SU-DHL-6 (cell line): ENCODE measurements around the gene TRIM2.

Source experiments
- H2AFZ ChIP-seq: fragments of 200-600 bp; sonication (generic); 2 replicates; pipeline ENCODE4 v1.6.1; 2014; ENCODE audit warnings: low read depth, mild to moderate bottlenecking, moderate library complexity, mixed read lengths, antibody characterized with exemption, low read length; ENCODE audit not compliant: severe bottlenecking
- H3F3A ChIP-seq: fragments of 200-600 bp; shearing (Covaris generic); 2 replicates; pipeline ENCODE4 v1.6.0; 2016; ENCODE audit warnings: antibody characterized with exemption, mild to moderate bottlenecking; ENCODE audit not compliant: insufficient read depth
- H3K27ac ChIP-seq: fragments of 200-600 bp; sonication (generic); 2 replicates; pipeline ENCODE4 v1.5.1; 2016; ENCODE audit warnings: low read depth, mild to moderate bottlenecking, low read length, moderate library complexity, mixed read lengths
- H3K27me3 ChIP-seq: fragments of 200-600 bp; sonication (generic), shearing (Covaris generic); 2 replicates; pipeline ENCODE4 v1.6.0; 2014; ENCODE audit warnings: mild to moderate bottlenecking, low read length
- H3K36me3 ChIP-seq: fragments of 200-600 bp; sonication (generic); 2 replicates; pipeline ENCODE4 v1.6.1; 2014; ENCODE audit warnings: mild to moderate bottlenecking, low read length, mixed read lengths
- H3K4me2 ChIP-seq: fragments of 300-600, 200-600 bp; shearing (Covaris generic), sonication (generic); 2 replicates; pipeline ENCODE4 v1.6.0; 2014; ENCODE audit warnings: low read length, low read depth, mild to moderate bottlenecking; ENCODE audit not compliant: poor library complexity, severe bottlenecking
- H3K4me3 ChIP-seq: fragments of 200-600 bp; sonication (generic); 2 replicates; pipeline ENCODE4 v1.5.1; 2014; ENCODE audit warnings: antibody characterized with exemption, low read length, mild to moderate bottlenecking, mixed read lengths; ENCODE audit not compliant: insufficient read depth, poor library complexity, severe bottlenecking
- H3K79me2 ChIP-seq: fragments of 200-600 bp; sonication (generic); 2 replicates; pipeline ENCODE4 v1.6.1; 2014; ENCODE audit warnings: mild to moderate bottlenecking, low read length, moderate library complexity; ENCODE audit not compliant: insufficient read depth
- H3K9ac ChIP-seq: fragments of 200-600 bp; sonication (generic); 2 replicates; pipeline ENCODE4 v1.7.0; 2014; ENCODE audit warnings: mild to moderate bottlenecking, low read length
- H3K9me2 ChIP-seq: fragments of 200-600 bp; sonication (generic); replicated peaks from 2 replicates; pipeline ENCODE4 v1.6.1; 2014; ENCODE audit warnings: low read length; ENCODE audit not compliant: insufficient read depth
- H3K9me3 ChIP-seq: fragments of 200-600 bp; sonication (generic); 2 replicates; pipeline ENCODE4 v1.6.1; 2014; ENCODE audit warnings: low read length, mixed read lengths; ENCODE audit not compliant: insufficient read depth
- H4K20me1 ChIP-seq: fragments of 200-600 bp; sonication (generic); 2 replicates; pipeline ENCODE4 v1.6.1; 2014; ENCODE audit warnings: low read depth, mild to moderate bottlenecking, antibody characterized with exemption, low read length, moderate library complexity, mixed read lengths
- EZH2phosphoT487 ChIP-seq: fragments of 200-600 bp; sonication (generic), shearing (Covaris generic); conservative IDR thresholded peaks from 2 replicates; pipeline ENCODE4 v1.6.1; 2018; ENCODE audit warnings: mild to moderate bottlenecking, antibody characterized with exemption, low read length, moderate library complexity, mixed read lengths
- TF ChIP-seq, protein P1 (sequence below): fragments of 200-600 bp; sonication (generic); IDR thresholded peaks from one replicate; pipeline ENCODE4 v1.5.1; 2017; ENCODE audit warnings: antibody characterized with exemption, mild to moderate bottlenecking, low read length, moderate library complexity; ENCODE audit not compliant: insufficient read depth, poor library complexity, severe bottlenecking

TRIM2 gene

DNA sequence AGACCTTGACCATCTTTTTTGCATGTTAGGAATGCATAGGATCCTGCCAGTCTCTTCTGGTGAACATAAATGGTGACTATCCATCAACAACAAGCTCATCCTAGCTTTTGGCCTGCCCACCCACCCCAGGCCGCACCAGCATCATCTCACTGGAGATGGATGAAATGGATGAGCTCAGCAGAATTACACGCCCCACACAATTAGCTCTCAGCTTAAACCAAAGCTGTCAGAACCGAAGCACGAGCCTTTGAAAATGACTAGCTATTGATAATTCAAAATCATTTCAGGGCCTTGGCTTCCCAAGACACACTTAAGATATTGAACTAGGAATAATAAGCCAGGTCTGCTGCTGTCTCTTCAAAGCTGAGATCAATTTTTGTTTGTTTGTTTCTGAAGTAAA lies 77.8 kb downstream of the TRIM2 start:
- Histone ChIP-seq H3K9me2 (no peaks in the 10 kb centered on the region), H3K9ac (no peak overlapping the region), H3K79me2 (no peaks in the 10 kb centered on the region), H4K20me1 (no peaks in the 10 kb centered on the region), H3F3A (no peaks in the 10 kb centered on the region), H3K36me3 (no peaks in the 10 kb centered on the region), H3K4me3 (no peak overlapping the region), H3K27ac (no peak overlapping the region), H3K9me3 (no peaks in the 10 kb centered on the region), H3K27me3 (no peaks in the 10 kb centered on the region), H3K4me2 (no peak overlapping the region), H2AFZ (no peak overlapping the region)
- TF ChIP-seq, protein P1, sequence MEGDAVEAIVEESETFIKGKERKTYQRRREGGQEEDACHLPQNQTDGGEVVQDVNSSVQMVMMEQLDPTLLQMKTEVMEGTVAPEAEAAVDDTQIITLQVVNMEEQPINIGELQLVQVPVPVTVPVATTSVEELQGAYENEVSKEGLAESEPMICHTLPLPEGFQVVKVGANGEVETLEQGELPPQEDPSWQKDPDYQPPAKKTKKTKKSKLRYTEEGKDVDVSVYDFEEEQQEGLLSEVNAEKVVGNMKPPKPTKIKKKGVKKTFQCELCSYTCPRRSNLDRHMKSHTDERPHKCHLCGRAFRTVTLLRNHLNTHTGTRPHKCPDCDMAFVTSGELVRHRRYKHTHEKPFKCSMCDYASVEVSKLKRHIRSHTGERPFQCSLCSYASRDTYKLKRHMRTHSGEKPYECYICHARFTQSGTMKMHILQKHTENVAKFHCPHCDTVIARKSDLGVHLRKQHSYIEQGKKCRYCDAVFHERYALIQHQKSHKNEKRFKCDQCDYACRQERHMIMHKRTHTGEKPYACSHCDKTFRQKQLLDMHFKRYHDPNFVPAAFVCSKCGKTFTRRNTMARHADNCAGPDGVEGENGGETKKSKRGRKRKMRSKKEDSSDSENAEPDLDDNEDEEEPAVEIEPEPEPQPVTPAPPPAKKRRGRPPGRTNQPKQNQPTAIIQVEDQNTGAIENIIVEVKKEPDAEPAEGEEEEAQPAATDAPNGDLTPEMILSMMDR = no peak
- TF ChIP-seq EZH2phosphoT487 = no peak

DNA sequence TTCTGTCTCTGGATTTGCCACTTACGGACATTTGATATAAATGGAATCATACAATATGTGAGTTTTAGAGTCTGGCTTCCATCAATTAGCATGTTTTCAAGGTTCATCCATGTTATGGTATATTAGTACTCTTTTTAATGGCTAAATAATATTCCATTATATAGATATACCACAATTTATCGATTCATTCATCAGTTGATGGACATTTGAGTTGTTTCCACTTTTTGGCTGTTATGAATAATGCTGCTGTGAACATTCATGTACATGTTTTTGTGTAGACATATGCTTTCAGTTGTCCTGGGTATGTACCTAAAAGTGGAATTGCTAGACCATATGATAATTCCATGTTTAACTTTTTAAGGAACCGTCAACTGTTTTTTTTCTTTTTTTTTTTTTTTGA lies 79.0 kb downstream of the TRIM2 start:
- H3K4me2 ChIP-seq = no peak overlapping the region
- H3K79me2 ChIP-seq = no peaks in the 10 kb centered on the region
- H2AFZ ChIP-seq = no peak overlapping the region
- H3K36me3 ChIP-seq = no peaks in the 10 kb centered on the region
- no peak overlapping the region for H3K9ac ChIP-seq
- no peak overlapping the region for H3K27ac ChIP-seq
- TF ChIP-seq, protein P1 = no peak
- TF ChIP-seq EZH2phosphoT487 = no peak
- H3K9me3 ChIP-seq = no peaks in the 10 kb centered on the region
- no peaks in the 10 kb centered on the region for H3K9me2 ChIP-seq
- H3K4me3 ChIP-seq = no peak overlapping the region
- no peaks in the 10 kb centered on the region for H3F3A ChIP-seq
- H3K27me3 ChIP-seq = no peaks in the 10 kb centered on the region
- no peaks in the 10 kb centered on the region for H4K20me1 ChIP-seq

DNA sequence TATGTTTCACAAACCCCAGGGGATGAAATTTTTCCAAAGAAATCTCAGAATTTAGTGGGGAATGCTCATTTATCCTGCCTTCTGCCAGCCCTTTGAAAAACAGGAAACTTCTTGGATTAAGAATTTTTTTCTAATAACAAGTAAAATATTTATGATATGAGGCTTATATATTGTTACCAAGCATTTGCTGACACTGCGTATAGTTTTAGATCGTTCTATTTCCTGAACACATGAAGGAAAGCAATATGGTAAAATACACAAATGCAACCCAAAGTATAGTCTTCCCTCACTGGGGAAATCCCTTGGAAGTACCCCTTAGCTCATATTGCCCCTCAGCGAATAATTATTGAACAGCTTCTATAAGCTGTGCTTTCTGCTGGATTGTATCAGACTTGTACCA lies 85.9 kb downstream of the TRIM2 start:
- Histone ChIP-seq H3K4me2 (no peak overlapping the region), H3K36me3 (no peaks in the 10 kb centered on the region)

More for the DNA sequence above, 85.9 kb downstream of the TRIM2 start:
- H3K4me3 ChIP-seq = no peak overlapping the region
- H4K20me1 ChIP-seq = no peaks in the 10 kb centered on the region
- no peaks in the 10 kb centered on the region for H3F3A ChIP-seq
- H3K9me3 ChIP-seq = no peaks in the 10 kb centered on the region
- no peak overlapping the region for H2AFZ ChIP-seq
- TF ChIP-seq, protein P1 = no peak
- TF ChIP-seq EZH2phosphoT487 = no peak
- no peak overlapping the region for H3K27ac ChIP-seq
- H3K9ac ChIP-seq = no peak overlapping the region
- no peaks in the 10 kb centered on the region for H3K27me3 ChIP-seq
- H3K9me2 ChIP-seq = no peaks in the 10 kb centered on the region
- no peaks in the 10 kb centered on the region for H3K79me2 ChIP-seq
